ENCODE measurements around the gene WAPL. TPM values are rescaled to one million over a fixed set of nuclear protein-coding genes. Genes with fewer than 3 reads are reported as not detected.

The WAPL gene
- total and polyA plus RNA-seq, 2 of the 13 experiments (the other 11 are each of a cell fraction or from before 2014, with no cell fraction given) = 13.2 to 43.5 TPM

DNA sequence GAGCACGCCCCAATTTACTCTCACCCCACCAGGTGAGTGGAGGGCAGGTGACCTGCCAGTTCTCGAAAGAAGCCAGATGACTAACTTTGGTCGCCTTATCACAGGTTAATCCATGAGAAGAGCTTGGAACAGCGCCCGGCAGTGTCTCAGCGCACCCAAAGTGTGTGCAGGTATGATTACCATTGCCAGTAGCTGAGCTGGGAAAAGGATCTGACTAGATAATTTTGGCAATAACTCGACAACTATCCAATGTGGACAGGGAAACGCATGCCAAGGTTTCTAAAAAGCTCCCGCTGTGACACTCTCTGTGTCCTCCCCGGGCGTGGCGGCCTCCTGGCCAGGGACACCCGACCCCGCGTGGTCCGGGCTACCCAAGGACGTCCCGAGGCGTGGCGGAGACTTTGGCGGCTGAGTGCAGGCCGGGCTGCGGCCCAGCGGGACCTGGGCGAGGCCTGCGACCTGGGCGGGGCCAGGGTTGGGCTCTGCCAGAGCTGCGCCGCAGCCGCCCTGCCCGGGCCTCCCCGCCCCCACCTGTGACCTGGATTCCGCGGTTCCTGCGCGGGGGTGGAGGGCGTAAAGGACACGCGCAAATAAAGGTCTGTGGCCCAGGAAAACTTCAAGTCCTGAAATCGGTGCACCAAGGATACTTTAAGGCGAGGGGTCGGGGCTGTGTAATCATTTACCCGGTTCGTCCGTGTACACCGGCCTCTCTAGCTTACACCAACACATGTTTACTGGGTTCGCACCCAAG lies 13.7 kb upstream of the WAPL start (continued):
- TF ChIP-seq, protein P1, sequence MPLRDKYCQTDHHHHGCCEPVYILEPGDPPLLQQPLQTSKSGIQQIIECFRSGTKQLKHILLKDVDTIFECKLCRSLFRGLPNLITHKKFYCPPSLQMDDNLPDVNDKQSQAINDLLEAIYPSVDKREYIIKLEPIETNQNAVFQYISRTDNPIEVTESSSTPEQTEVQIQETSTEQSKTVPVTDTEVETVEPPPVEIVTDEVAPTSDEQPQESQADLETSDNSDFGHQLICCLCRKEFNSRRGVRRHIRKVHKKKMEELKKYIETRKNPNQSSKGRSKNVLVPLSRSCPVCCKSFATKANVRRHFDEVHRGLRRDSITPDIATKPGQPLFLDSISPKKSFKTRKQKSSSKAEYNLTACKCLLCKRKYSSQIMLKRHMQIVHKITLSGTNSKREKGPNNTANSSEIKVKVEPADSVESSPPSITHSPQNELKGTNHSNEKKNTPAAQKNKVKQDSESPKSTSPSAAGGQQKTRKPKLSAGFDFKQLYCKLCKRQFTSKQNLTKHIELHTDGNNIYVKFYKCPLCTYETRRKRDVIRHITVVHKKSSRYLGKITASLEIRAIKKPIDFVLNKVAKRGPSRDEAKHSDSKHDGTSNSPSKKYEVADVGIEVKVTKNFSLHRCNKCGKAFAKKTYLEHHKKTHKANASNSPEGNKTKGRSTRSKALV (CRISPR knock-in tag; IDR thresholded peaks at IDR 0.05) = no peak
- no peak for TF ChIP-seq DZIP1 (CRISPR knock-in tag; IDR thresholded peaks at IDR 0.05)
- TF ChIP-seq ARHGAP35 (CRISPR knock-in tag; IDR thresholded peaks at IDR 0.05; ENCODE audit: borderline replicate concordance) = no peak; the same call in 1 of the 2 replicates
- 0 out of 2 replicates have a peak, but pooled peaks have one; percentile 10 for TF ChIP-seq RARA (CRISPR knock-in tag; IDR thresholded peaks at IDR 0.05)
- TF ChIP-seq CBFB (CRISPR knock-in tag; IDR thresholded peaks at IDR 0.05) = peak; percentile 38; the same call in 1 of the 2 replicates
- no peak for TF ChIP-seq NCOA5 (CRISPR knock-in tag; IDR thresholded peaks at IDR 0.05)
- no peak for TF ChIP-seq ZNF101 (CRISPR knock-in tag; IDR thresholded peaks at IDR 0.05; ENCODE audit: borderline replicate concordance, low read depth)
- TF ChIP-seq, protein P2, sequence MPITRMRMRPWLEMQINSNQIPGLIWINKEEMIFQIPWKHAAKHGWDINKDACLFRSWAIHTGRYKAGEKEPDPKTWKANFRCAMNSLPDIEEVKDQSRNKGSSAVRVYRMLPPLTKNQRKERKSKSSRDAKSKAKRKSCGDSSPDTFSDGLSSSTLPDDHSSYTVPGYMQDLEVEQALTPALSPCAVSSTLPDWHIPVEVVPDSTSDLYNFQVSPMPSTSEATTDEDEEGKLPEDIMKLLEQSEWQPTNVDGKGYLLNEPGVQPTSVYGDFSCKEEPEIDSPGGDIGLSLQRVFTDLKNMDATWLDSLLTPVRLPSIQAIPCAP (CRISPR knock-in tag; IDR thresholded peaks at IDR 0.05; ENCODE audit: low read depth) = no peak
- no peak for TF ChIP-seq PAWR (CRISPR knock-in tag; IDR thresholded peaks at IDR 0.05; ENCODE audit: borderline replicate concordance)
- TF ChIP-seq ZNF468 (CRISPR knock-in tag; IDR thresholded peaks at IDR 0.05) = 0 out of 2 replicates have a peak, but pooled peaks have one; percentile 26
- TF ChIP-seq DNMT3B (CRISPR knock-in tag; conservative IDR thresholded peaks at IDR 0.05) = no peak
- no peak for TF ChIP-seq MIER2 (CRISPR knock-in tag; IDR thresholded peaks at IDR 0.05)
- no peak for TF ChIP-seq ZSCAN9 (CRISPR knock-in tag; IDR thresholded peaks at IDR 0.05; ENCODE audit: borderline replicate concordance)
- no peak for TF ChIP-seq ZNF441 (CRISPR knock-in tag; IDR thresholded peaks at IDR 0.05; ENCODE audit: borderline replicate concordance)
- TF ChIP-seq ZNF3 (CRISPR knock-in tag; IDR thresholded peaks at IDR 0.05) = no peak
- peak; percentile 62; the same call in 1 of the 2 replicates for TF ChIP-seq REPIN1 (CRISPR knock-in tag; IDR thresholded peaks at IDR 0.05; ENCODE audit: borderline replicate concordance, low read depth)
- TF ChIP-seq ZNF510 (CRISPR knock-in tag; IDR thresholded peaks at IDR 0.05; ENCODE audit: low read depth) = no peak
- no peak for TF ChIP-seq LCORL (IDR thresholded peaks at IDR 0.05)
- TF ChIP-seq LCORL (CRISPR knock-in tag; IDR thresholded peaks at IDR 0.05) = peak; percentile 62; the same call in 1 of the 2 replicates
- no peak for TF ChIP-seq FOXP1 (IDR thresholded peaks at IDR 0.05)
- TF ChIP-seq FOXP1 (CRISPR knock-in tag; IDR thresholded peaks at IDR 0.05) = 0 out of 2 replicates have a peak, but pooled peaks have one; percentile 12
- 0 out of 2 replicates have a peak, but pooled peaks have one; percentile 25 for TF ChIP-seq SIN3A (IDR thresholded peaks at IDR 0.05; ENCODE audit: borderline replicate concordance, low read depth, low read length)
- TF ChIP-seq PTBP1 (IDR thresholded peaks at IDR 0.05; ENCODE audit: low read depth, low read length, poor library complexity, severe bottlenecking) = no peak
- TF ChIP-seq JUN (CRISPR knock-in tag; IDR thresholded peaks at IDR 0.05) = no peak
